Measurements from ENCODE around the gene MRPL36.

The MRPL36 gene

DNA sequence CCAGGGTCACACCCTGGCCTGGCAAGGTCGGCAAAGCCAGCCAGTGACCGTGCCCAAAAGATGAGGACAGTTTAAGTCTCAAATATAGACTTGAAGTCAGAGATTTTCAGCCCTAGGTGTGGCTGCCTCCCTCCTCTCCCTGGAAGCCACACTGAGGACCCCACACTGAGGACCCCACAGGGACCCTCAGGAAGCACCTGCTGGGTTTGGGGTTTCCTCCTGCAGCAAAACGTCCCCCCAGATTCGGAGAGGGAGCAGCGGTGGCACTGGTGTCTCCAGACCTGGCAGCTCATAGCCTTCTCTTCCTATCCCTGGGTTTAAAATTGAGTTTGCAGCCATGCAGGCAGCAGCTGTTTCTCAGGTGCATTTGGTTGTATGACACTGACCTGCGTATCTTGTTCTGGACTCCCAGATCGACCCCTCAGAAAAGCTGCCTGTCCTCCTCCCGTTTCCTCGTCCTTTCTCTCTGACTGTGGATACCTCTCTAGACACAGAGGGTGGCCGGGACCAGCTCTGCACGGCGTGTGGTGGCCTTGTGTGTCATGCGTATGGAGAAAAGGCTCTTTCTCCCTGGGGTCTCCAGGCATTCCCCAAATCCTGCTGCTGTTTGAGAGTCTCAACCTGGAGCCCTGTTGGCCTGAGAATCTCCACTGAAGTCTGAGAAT is 36.6 kb downstream of the MRPL36 start:
- DNase-seq = no peak

DNA sequence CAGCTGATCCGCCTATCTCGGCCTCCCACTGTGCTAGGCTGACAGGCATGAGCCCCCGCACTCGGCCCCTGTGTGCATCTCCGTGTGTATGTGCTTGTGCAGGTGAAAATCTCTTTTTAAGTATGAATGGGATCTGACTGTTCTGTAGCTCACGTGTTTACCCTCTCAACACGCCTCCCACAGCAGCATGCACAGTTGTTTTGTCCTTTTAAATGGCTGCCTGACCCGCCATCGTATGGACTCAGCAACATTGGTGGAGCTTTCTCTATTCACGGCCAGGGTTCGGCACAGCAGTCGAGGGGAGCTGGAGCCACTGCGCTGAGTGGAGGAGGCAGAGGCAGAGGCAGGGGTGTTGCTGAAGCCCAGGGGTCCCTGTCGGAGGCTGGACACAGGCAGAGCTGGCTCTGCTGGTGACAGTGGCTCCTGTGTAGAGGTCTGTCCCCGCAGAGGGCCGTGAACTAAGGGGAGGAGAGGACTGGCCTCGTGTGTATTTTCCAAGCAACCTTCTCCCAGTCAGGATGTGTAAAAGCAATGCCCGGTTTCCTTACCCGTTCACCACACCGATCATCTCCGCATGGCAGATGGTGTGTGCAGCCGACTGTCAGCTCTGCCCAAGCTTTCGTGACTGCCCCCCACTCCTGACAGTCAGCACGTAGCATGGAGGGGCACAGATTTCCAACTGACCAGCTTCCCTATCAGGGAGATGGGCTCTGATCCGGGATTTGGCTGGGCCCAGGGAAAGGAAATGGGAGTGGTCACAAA is 37.3 kb downstream of the MRPL36 start:
- no peak for DNase-seq

DNA sequence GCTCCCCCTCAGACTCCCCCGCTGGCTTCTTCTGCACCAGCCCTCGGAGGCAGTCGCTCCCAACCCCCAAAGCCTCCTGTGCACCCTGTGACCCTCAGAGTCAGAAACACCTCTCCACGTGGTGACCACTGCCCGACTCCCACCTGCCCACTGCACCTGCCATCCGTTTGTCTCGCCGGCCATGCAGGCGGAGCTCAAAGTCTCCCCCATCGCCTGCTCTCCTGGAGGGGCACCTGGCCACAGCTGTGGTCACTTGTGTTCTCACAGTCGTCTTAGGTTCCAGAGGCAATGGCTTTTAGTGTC is 38.2 kb downstream of the MRPL36 start:
- no peak for DNase-seq

DNA sequence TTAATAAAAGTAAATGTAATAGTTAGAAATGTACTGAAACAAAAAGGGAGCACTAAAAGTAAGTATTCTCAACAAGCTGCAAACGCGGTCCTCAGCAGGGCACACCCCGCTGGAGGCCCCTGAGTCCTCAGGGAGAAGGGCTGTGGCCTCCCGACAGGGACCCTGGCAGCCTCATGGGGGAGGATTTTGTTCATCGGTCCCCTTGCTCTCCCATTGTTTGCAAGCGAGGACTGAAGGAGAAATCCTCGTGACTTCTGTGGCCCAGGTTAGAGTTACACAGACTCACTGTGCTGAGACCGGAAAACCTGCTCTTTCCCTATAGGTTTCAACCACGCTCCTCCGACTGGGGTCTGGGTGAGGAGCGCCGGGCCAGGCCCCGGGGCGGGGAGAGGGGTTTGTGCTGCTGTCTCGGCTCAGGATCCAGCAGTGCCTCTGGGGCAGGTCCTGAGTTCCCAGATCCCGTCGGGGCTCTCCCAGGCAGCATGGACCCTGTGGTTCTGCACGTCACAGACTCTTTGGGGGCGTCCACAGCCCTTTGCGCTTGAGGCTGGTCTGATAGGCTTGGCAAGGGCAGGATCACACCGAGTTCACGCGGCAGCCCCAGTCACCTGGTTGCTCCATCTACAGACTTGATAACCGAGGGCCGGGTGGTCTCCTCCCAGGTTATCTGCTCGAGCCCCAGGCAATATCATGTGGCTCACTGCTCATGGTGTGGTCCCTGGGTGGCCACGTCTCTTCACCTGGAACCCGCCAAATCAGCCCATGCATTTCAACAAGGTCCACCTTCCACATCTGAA is 38.8 kb downstream of the MRPL36 start:
- no peak for DNase-seq

DNA sequence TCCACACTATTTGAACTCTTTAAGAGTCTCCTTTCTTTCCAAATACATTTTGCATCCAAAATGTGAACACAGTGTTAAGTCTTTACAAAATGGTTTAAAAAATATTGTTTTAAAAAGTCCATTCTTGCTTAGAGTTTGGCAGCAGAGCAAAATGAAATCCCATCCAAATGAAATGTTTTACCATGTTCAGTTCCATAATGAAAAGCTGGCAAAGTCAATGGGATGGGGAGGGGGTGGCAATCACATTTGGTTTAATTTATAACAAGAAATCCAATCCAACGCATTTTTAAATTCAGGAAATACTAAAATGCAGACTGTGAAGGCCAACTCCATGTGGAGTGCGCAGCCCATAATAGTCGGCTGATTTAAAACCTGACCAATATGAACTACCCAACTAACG is 39.4 kb downstream of the MRPL36 start:
- no peak for DNase-seq

DNA sequence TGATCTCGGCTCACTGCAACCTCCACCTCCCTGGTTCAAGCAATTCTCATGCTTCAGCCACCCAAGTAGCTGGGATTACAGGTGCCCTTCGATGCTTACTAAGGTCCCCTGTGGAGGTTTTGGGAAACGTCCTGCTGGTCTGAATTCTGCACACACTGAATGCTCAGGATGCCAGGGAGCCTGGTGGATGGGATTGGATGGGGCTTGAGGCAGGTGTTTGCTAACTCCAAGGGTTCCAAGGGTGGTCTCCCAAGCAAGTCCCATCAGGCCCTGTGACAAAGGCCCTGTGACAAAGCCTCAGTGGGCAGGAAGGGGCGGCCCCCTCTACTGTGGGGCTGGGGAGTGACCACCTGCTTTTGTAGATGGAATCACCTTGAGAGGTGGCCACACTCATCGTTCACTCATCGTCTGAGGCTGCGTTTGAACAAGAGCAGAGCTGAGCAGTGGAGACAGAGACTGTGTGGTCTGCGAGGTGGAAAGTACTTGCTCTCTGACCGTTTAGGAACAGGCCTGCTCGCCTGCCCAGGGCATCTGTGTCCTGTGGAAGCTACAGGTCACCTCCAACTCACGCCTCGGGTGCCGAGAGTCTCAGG is 40.2 kb downstream of the MRPL36 start:
- DNase-seq = no peak

DNA sequence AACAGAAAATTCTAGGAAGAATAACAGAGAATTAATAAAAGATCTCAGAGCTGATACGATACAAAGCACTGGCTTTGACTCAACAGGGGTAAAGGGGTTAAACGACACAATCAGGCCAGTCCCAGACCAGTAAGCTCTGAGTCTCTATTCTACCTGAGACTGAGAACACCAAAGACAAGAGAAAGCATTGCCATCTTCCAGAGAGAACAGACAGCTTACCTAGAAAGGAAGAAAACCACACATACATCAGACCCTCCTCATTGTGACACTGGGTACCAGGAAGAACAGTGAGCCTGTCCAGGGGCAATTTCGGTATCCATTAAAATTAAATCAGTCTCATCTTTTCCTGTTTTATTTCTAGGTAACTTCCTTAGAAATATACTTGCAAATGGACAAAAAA is 41.1 kb downstream of the MRPL36 start:
- no peak for DNase-seq

DNA sequence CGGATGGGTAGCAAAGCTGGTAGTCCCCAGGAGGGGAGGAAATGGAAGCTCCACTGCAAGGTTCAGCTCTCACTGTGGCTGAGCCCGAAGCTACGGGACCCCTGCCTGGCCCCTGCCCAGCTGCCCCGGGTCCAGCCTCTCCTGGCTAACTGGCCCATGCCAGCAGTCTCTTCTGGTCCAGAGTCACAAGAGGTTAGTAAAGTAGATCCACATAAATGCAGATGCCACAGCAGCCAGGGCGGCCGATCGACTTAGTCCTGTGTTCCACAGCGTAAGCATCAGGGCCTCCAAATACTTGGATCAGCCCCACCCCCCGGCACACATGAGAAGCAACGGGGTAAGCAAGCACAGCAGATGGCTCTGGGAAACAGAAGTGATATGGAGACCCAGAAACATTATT is 42.1 kb downstream of the MRPL36 start:
- DNase-seq = no peak

DNA sequence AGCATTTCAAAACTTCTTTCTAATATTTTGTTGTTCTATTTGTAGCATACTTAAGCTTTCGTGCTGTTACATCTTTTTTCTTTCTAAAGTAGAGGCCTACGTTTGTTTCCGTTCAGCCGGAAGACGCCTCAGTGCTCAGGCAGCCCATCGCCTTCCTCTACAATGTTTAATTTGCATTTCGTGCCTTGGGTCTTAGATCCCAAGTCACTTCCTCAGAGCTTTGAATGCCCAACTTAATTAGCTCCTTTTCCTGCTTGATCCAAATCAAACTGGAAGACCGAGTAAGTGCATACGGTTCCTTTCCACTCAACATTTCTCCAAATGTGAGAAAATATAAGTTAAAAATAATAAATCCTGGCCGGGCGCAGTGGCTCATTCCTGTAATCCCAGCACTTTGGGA is 43.2 kb downstream of the MRPL36 start:
- DNase-seq = no peak

DNA sequence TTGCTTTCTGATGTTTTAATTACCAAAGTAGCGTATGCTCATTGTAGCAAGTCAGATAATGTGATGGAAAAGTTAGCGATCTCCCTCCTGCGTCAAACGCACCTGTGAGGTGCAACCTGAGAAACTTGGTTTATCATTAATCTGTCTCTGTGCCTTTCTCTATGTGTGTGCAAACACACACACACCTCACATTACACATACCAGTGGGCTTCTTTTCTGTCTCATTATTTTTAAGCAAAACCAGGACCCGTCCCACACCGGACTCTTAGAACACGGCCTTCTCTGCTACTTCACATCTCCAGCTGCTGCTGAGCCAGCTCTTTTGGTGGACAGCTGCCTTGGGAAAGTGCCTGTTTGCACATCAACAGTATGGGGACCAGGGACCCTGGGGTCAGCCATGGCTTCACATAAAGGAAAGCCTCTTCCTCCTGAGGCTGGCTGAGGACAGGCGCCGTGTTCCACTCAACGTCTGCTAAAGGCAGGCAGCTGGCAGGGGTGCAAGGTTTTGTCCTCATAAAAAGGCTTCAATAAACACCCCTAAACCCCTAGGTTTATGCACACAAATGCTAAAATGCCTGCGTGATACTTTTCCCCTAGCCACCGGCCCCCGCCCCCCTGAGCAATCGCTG is 44.2 kb downstream of the MRPL36 start:
- DNase-seq = no peak

DNA sequence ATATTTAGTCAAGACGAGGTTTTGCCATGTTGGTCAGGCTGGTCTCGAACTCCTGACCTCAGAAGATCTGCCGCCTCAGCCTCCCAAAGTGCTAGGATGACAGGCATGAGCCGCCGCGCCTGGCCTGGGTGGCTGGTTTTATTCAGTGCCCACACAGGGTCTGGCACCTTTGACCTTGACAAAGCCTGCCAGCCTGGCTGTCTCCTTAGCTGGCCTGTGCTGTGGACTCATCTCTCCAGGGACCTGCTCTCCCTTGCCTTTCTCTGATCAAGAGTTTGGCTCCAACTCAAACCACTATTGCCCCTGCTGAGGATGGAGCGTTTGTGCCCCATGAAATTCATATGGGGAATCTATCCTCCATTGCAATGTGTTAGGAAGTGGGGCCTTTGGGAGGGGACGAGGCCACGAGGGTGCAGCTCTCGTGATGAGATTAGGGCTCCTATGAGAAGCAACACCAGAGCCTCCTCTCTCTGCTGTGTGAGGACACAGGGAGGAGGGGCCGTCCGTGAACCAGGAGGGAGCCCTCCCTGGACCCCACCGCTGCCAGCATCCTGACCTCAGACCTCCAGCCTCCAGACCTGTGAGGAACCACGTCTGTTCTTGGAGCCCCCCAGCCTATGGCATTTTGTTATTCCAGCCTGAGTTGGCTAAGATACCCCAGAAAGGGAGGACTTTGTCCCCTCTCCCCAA is 45.0 kb downstream of the MRPL36 start:
- no peak for DNase-seq

DNA sequence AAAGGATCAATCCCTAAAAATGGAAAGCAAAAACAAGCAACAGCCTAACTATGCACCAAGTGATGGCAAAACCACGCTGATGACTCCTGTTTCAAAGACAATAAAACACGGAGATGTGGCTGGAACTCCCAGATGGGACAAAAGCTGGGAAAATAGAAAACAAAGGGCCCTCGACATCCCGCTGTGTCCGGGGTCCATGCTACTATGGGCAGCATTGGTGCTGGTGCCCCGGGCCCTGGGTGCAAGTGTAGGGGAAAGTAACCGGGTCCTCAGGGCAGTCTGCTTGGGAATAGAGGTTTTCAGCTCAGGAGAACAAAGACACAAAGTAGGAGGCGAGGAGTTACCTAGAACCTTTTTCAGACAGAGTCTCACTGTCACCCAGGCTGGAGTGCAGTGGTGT is 46.1 kb downstream of the MRPL36 start:
- DNase-seq = no peak

DNA sequence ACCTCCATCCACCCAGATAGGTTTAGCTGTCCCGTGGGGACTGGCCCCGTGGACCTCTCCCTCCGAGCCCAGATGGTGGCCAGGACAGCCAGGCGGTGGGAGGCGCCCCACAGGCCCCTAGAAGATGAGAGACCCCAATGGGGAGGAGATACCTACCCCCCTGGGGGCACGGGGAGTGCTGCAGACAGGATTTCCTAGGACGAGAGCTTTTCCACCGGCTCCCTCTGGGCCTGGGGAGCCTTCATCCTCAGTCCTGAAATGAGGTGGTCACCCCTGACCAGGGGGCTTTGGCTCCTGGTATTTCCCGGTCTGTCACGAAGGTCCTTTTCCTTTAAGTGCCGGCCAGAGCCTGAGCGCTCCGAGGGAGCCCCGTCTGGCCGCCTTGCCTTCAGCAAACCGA is 46.8 kb downstream of the MRPL36 start:
- DNase-seq = no peak

DNA sequence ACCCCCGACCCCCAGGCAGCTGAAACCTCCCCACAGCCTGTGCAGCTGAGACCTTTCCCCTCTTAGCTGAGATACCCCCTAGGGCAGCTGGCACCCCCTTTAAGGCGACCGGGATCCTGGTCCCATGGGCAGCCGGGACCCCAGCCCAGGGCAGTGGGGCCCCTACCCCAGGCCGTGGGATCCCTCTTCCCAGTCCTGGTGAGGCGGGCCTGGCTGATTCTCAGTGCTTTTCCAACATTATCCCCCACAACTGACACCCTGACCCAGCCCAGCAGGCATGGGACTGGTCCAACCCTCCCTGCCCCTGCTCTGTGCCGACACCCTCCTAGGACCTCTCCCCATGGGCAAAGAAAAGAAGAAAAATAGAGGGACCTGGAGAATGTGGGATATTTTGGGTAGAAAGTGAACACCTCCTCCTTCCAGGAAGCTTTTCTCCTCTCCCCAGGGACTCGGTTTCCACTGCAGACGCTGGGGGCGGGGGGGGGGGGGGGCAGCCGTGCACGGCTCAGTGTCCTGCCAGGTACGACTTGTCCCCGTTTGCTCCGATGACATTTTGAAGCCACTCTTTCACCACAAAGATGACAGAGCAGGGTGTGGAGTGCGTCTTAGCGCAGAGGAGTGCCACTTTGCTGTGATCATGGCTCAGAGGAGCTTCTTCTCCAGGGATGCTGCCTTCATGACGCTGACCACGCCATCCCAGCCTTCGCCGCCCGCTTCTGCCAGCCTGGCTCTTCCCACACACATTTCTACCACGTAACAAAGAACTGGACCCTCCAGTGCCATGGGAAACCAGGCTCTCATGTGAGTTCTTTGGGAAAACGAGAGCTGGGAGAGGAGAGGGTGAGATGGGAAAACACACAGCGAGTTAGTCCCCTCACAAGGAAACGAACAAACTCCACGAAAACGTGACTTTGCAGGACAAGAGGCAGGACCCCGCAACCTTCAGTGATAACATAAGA is 47.5 kb downstream of the MRPL36 start:
- DNase-seq = no peak

DNA sequence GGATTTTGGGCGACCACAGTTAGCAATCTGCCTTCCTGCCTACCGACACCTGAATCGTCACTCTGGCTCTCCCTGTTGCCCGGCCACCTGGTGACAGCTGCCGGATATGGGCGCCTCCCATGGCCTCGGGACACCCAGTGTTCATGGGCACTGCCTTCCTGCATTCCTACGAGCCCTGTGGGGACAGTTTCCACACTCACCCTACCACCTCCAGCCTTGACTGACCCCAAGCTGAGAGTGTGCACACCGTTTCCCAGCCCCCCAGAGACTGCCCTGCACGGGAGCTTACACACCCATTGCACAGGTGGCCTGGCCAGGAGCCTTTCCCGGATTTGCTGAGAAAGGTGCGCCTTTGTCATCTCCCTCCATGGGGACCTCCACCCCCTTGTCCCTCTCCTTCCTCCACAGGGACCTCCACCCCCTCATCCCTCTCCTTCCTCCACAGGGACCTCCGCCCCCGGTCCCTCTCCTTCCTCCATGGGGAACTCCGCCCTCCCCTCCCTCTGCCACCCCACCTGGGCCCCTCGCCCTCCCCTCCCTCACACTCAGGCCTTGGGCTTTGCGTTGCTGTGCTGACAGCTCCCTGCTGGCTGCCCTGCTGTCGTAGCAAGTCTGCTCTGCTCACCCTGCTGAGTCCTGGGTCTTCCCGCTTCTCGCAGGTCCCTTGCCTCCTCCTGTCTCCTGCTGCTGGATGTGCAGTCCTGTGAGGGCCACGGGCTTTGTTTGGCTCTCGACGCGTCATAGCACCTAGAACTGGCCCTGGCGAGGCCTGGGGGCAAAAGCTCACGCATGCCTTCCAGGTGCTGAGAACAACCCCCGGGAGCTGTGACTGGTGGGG is 48.4 kb downstream of the MRPL36 start:
- DNase-seq = no peak

DNA sequence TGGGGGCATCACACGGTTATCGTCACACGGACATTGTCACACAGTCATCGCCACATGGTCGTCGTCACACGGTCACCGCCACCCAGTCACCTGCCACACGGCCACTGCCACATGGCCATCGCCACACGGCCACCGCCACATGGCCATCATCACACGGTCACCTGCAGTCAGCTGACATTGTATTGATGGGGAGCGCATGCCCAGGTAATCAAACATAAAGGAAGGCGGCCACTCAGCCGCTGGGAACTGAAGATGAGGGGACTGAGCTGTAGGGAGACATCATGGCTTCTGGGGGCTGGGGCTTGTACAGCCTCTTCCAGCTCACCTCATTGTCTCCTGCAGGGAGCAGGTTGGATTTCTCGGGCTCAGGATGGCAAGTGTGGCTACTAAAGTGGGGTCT is 49.2 kb downstream of the MRPL36 start:
- no peak for DNase-seq

DNA sequence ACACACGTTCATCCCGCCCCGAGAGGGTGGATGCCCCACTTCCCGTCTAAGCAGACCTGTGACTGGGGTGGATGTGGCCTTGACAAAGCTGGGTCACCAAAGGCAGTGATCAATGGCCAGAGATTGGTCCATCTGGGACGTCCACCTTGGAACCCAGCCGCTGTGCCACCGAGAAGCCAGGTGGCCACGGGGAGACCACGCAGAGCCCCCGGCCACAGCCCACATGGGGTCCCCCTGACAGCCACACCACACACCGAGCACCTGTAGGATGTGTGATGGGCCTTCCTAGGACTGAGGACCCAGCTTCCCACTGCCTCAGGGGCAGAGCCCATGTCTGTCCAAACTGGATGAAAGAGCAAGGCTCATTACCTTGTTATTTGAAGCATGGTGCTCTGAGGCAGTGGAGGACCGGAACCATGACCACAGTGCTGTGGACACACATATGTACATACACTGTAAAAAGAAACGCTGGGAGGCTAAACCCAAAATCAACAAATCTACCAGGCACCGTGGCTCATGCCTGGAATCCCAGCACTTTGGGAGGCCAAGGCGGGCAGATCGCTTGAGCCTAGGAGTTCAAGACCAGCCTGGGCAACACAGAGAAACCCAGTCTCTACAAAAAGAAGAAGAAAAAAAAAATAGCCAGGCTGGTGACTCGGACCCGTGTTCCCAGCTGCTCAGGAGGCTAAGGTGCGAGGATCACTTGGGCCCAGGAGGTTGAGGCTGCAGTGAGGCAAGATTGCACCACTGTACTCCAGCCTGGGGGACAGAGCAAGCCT is 50.1 kb downstream of the MRPL36 start:
- no peak for DNase-seq

DNA sequence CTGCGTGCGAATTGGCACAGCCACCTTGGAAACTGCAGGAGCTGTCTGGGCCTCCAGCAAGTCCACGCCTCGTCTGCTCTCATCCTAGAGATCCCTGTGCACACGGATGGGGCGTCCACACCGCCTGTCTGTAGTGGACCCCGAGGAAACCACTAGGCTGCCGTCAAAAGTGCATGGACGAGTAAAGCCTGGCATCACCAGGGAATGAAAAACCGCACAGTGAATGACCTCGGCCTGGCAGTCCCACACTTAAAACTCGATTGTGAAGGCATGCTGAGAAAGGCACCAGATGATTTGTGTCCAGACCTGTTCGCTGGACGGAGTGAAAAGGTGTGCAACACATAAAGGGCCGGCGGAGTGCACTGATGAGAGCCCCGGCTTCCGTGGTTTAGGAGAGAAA is 50.8 kb downstream of the MRPL36 start:
- DNase-seq = no peak

Data from activated CD4-positive, alpha-beta T cell treated with anti-CD3 and anti-CD28 coated beads, Interleukin-2, amount 50 U/mL, for 16 hours (primary cell).